ENCODE measurements around the gene DBH. TPM values are rescaled to one million over a fixed set of nuclear protein-coding genes. Genes with fewer than 3 reads are reported as not detected.
A peak's percentile ranks its signal among the peaks of the same experiment; 100 is the strongest.

DBH gene
- total RNA-seq, 2 donors from 2014 or later: not detected

DNA sequence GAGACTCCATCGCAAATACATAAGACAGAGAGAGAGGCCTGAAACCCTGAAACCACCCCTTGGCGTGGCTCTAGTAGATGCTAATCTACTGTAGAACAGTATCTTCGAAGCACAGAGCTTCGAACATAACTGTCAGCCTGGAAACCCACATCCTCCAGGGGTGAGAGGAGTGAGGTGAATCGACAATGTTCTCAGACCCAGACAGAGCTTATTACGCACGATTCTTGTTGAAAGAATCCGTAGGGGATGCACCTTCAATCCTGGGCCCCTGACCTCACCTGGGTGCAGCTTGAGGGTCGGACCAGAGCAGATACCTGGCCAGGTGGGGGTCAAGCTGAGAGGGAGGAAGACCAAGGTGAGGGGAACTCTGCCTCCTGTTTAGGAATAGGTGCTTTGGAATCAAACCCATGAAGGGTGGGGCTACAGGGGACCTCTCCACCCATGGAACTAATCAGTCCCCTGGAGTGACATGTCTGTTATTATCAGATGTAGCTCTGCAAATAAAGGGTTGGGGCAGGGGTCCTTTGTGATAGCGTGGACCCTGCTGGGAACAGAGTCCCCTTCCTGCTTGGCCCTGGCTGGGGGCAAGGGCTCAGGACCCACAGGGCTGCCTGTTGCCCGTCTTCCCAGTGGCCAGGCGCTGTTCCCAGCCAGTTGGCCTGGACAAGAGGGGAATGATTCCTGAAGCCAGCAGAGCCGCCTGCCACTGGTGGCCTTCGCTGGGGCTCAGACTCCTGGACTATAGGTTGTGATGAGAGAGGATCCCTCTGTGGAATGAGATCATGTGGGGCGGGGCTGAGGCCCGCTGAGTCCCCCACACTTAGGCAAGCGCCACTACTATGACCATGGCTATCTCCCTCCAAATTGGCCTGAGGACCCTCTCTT is 41.2 kb downstream of the DBH start:
- no peak for DNase-seq (ENCODE audit: low spot score)
- no peaks in the 10 kb centered on the region for H3K36me3 ChIP-seq
- no peak overlapping the region for H3K27ac ChIP-seq
- peaks cover 0 to 16% of the 10 kb centered on the region in 2 donors for H3K4me1 ChIP-seq
- no peak overlapping the region for H3K4me3 ChIP-seq
- peaks cover 0 to under 1% of the 10 kb centered on the region in 2 donors for H3K9me3 ChIP-seq
- H3K27me3 ChIP-seq: no peaks in the 10 kb centered on the region
- TF ChIP-seq, protein P1, sequence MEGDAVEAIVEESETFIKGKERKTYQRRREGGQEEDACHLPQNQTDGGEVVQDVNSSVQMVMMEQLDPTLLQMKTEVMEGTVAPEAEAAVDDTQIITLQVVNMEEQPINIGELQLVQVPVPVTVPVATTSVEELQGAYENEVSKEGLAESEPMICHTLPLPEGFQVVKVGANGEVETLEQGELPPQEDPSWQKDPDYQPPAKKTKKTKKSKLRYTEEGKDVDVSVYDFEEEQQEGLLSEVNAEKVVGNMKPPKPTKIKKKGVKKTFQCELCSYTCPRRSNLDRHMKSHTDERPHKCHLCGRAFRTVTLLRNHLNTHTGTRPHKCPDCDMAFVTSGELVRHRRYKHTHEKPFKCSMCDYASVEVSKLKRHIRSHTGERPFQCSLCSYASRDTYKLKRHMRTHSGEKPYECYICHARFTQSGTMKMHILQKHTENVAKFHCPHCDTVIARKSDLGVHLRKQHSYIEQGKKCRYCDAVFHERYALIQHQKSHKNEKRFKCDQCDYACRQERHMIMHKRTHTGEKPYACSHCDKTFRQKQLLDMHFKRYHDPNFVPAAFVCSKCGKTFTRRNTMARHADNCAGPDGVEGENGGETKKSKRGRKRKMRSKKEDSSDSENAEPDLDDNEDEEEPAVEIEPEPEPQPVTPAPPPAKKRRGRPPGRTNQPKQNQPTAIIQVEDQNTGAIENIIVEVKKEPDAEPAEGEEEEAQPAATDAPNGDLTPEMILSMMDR (IDR thresholded peaks at IDR 0.05): no peak

DNA sequence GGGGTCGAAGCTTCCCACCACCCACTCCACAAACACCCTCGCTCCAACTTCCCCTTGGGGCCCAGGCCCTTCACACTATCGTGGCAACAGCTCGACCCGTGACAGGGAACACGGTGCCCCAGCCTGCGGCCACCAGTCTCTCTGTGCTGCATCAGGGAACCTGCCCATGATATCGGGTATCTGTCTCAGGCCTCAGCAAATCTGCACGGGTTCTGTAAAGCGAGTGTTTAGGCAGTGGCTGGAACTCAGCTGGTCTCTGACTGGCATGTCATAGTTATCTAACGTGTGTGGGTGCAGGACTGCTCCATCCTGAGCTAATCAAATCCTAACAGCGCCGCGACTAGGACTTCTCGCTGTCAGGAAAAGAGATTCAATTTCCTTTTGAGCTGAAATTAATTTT is 42.9 kb downstream of the DBH start:
- Histone ChIP-seq H3K27me3 (no peaks in the 10 kb centered on the region), H3K4me3 (peak overlapping the region in 1 of 2 donors; percentile 4), H3K4me1 (peaks cover 0 to 31% of the 10 kb centered on the region in 2 donors), H3K36me3 (no peaks in the 10 kb centered on the region), H3K27ac (no peak overlapping the region), H3K9me3 (no peaks in the 10 kb centered on the region)
- no peak for DNase-seq (ENCODE audit: low spot score)
- TF ChIP-seq, protein P1 (IDR thresholded peaks at IDR 0.05): no peak

DNA sequence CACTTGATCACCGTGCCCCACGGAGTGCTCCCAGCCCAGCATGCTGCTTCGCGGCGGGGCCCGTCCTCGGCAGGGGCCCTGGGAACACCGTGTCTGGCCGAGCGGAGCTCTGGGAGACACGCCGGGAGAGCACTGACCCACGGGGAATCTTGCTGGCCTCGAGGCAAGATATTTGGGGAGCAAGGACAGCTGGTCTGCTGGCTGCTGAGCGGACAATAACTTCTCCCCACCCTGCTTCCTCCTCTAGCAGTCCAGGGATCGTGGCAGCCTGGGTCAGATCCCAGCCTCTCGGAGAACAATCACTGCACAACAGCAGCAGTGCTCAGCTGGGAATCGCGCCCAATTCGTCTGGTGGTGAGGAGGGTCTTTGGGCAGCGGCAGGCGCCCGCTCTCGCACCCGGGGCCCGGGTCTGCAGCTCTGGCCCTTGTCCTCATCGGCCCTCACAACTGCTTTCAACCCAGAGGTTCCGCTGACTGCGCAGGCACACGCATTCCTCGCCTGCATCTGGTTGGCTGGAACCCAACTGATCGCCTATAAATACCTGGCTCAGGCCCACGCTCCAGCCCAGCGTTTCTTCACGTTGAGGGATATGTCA is 43.4 kb downstream of the DBH start:
- no peaks in the 10 kb centered on the region for H3K9me3 ChIP-seq
- peaks cover 0 to 37% of the 10 kb centered on the region in 2 donors for H3K4me1 ChIP-seq
- no peaks in the 10 kb centered on the region for H3K27me3 ChIP-seq
- TF ChIP-seq, protein P1 (IDR thresholded peaks at IDR 0.05): no peak
- peak overlapping the region in 1 of 2 donors; percentile 4 for H3K4me3 ChIP-seq
- H3K36me3 ChIP-seq: no peaks in the 10 kb centered on the region
- no peak overlapping the region for H3K27ac ChIP-seq
- DNase-seq (ENCODE audit: low spot score): no peak

DNA sequence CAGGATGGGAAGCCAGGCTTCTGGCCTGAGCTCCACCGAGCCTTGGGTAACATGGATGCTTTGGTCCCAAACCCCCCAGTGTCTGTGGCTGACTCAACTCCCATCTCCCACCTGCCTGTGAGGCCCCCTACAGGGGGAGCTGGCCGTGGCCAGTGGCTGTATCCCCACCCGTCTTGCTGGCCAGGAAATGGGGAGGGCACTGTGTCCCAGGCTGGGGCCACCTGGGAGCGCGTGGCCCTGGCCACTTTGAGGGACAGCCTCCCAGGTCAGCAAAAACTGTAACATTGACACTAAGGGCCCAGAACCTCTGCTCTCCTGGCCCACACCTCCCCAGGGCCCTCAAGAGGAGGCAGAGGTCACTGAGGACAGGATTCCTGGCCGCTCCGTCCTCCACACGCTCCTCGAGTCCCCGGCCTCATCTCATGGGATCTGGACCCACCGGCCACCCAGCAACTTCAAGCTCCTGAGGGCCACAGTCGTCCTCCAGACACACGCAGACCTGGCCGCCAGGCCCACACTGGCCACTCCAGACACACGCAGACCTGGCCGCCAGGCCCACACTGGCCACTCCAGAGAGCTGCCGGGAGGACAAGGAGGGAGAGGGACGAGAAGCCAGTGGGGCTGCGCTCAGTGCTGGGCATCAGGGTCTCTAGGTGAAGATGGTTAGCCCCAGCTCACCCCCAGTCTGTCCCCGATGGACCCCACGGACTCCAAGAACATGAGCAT is 44.2 kb downstream of the DBH start:
- Histone ChIP-seq H3K36me3 (no peaks in the 10 kb centered on the region), H3K27ac (no peak overlapping the region), H3K27me3 (no peaks in the 10 kb centered on the region), H3K4me1 (peaks cover 0 to 40% of the 10 kb centered on the region in 2 donors), H3K9me3 (no peaks in the 10 kb centered on the region), H3K4me3 (no peak overlapping the region)
- no peak for DNase-seq (ENCODE audit: low spot score)
- TF ChIP-seq, protein P1 (IDR thresholded peaks at IDR 0.05): no peak

DNA sequence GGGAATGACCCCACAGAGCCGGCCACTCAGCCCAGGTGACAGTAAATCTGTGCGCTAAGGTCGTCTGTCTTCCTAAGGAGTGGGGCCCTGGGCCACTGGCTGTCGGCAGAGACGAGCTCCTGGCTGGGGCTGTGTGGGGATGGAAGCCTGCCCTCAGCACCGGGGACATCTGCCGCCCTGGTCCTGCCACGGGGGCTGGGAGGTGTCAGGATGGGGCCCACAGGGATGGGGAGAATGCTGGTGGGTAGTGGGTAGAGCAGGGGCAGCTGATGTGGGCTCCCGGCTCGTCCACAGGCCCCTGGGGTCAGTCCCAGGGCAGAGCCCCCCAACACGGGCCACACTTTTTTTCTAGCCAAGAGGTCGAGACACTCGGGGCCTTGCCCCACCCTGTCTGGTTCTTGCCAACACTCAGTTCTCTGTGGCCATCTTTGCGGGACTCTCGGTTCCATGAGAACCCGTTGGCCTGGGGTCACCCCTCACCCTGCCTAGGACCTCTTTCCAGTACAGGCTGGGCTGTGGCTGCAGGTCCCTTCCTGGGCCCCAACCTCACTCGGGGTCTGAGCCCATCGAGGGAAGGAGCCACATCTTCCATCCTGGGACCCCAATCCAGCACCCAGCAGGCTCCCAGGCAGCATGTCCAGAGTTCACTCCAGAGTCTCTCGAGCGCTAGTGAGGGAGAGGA is 45.0 kb downstream of the DBH start:
- no peaks in the 10 kb centered on the region for H3K36me3 ChIP-seq
- H3K4me1 ChIP-seq: peaks cover 0 to 40% of the 10 kb centered on the region in 2 donors
- no peaks in the 10 kb centered on the region for H3K9me3 ChIP-seq
- no peak for DNase-seq (ENCODE audit: low spot score)
- H3K4me3 ChIP-seq: no peak overlapping the region
- no peak overlapping the region for H3K27ac ChIP-seq
- TF ChIP-seq, protein P1 (IDR thresholded peaks at IDR 0.05): no peak
- no peaks in the 10 kb centered on the region for H3K27me3 ChIP-seq
